Eye (tissue), 1 donor: Measurements from ENCODE around the gene CPT1C.
"Not testable (repeated sequence)": the region's sequence is repeated elsewhere in the genome, so short reads cannot be mapped to it uniquely, and the experiment has no call there.

ENCODE experiments used
- DNase-seq: peaks from one replicate; pipeline ENCODE4 v3.0.0-alpha.2; 2015

CPT1C gene

DNA sequence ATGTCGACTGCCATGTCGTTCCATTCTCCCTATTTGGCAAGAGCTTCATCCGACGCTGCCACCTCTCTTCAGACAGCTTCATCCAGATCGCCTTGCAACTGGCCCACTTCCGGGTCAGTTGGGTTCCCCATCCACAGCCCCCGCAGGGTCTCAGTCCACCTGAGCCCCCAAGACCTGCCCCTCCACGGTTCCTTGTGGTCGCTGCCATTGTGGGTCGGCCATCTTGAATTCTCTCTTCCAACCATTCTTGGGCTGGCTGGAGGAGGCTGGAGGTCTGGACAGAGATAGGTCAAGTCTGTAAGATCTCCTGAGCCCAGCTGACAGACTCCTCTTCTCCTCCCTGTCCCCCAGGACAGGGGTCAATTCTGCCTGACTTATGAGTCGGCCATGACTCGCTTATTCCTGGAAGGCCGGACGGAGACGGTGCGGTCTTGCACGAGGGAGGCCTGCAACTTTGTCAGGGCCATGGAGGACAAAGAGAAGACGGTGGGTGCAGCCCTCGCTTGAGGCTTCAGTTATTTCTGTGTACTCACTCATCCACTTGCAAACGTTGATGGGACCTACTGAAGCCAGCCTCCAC is 19.5 kb downstream of the CPT1C start:
- DNase-seq = no peak

DNA sequence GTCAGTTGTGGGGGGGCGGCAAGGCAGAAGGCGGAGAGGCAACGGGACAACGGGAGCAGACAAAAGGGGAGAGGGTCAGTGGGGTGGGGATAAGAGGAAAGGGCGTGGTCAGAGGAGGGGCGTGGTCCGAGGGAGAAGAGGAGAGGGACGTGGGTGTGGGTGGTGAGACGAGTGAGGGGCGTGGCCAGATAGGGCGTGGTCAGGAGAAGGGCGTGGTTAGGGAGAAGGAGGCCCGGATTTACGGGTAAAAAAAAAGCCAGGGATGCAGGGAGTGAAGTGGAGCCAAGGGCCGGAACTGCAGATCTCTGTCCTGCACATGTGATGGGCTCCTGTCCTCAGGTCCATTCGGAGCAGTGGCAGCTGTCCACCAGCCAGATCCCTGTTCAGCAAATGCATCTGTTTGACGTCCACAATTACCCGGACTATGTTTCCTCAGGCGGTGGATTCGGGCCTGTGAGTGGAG is 21.5 kb downstream of the CPT1C start:
- no peak for DNase-seq

DNA sequence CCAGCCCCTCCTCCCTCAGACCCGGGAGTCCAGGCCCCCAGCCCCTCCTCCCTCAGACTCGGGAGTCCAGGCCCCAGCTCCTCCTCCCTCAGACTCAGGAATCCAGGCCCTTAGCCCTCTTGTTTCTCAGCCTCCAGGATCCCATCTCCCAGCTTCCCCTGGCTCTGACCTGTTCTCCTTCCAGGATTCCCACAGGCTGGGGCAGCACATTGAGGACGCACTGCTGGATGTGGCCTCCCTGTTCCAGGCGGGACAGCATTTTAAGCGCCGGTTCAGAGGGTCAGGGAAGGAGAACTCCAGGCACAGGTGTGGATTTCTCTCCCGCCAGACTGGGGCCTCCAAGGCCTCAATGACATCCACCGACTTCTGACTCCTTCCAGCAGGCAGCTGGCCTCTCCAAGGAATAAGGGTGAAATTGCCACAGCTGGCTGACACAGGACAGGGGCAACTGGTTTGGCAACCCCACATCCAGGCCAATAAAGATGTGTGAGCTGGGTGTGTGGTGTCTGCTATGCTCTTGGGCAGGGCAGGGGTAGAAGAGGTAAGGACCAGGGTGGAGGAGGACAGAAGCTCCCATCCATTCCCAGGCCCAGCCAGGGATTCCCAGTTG is 22.4 kb downstream of the CPT1C start:
- no peak for DNase-seq

DNA sequence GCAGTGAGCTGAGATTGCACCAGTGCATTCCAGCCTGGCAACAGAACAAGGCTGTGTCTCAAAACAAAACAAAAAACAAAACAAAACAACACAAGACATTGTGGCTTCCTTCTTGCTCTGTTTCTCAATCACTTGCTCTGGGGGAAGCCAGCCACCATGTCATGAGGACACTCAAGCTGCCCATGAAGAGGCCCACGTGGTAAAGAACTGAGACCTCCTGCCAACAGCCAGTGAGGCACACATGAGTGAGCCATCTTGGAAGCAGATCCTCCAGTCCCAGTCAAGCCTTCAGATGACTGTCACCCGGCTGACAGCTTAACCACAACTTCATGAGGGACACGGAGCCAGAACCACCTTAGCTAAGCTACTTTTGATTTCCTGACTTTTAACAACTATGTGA is 25.2 kb downstream of the CPT1C start:
- no peak for DNase-seq

DNA sequence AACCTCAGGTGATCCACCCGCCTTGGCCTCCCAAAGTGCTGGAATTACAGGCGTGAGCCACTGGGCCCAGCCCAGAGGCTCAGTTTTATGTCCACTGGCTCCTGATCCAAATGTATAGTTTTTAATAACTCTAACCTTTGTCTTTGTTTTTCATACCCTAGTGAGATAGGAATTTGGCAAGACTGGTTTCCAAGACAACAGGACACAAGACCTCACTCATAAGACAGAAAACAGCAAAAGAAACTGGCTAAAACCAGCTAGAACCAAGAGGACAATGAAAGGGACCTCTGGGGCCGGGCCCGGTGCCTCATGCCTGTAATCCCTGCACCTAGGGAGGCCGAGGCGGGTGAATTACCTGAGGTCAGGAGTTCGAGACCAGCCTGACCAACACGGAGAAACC is 27.6 kb downstream of the CPT1C start:
- DNase-seq = peak; percentile 34

DNA sequence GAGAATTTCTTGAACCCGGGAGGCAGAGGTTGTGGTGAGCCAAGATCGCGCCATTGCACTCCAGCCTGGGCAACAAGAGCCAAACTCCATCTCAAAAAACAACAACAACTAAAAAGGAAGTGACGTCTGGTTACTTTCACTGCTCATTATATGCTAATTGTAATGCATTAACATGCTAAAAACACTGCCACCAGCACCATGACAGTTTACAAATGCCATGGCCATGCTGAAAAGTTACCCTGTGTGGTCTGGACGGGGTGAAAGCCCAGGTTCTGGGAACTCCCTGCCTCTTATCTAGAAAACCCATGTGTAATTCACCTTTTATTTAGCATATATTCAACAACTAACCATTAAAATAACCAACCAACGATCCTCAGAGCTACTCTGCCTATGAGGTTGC is 28.1 kb downstream of the CPT1C start:
- no peak for DNase-seq

DNA sequence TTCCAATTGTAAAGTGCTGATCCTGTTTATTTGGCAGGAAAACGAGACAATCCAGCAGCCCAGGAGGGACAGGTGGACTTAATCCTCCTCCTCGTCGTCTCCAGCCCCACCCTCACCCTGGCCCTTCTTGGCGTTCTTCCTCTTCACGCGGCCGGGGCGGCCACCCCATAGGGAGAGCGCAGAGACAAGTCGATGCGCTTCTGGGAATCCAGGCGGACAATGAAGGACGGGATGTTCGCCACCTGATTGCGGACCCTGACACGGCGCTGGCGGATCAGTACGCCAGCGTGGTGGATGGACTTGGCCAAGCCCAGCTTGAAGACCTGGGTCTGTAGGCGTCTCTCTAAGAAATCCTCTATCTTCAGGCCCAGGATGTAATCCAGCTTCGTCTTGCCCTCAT is 28.5 kb downstream of the CPT1C start:
- not testable (repeated sequence) for DNase-seq

DNA sequence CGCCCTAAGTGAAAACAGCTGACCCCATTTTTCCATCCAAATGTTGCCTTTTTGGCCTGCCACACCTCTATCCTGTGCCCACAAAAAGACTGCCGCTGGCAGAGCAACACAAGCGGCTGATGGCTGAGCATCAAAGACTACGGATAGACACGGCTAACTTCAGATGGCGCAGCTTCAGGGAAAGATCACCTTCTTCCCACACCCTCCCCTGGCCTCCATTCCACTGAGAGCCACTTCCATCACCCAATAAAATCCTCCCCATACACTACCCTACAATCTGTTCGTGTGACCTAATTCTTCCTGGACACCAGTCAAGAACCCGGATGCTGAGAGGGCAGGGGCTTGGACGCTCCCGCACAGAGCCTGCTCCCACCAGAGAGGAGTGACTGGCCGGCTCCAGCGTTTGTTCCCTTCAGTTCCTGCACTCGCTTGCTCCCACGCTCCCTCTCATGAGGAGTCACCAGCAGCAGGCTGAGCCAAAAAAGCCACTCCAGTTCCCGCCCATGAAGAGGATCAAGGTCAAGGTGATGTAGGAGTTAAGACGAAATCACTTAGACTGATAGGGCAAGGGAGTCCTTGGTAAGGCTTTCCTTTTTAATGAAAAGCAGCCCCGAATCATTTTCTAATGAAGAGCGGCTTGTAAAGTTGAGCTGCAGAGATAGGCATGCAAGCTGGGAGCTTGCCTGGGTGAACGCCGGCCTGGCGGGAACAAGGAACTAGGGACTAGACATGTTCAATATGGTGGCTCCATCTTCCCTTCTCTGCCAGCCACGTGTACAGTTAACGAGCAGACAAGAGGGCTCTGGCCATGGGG is 36.5 kb downstream of the CPT1C start:
- DNase-seq = peak; percentile 18

DNA sequence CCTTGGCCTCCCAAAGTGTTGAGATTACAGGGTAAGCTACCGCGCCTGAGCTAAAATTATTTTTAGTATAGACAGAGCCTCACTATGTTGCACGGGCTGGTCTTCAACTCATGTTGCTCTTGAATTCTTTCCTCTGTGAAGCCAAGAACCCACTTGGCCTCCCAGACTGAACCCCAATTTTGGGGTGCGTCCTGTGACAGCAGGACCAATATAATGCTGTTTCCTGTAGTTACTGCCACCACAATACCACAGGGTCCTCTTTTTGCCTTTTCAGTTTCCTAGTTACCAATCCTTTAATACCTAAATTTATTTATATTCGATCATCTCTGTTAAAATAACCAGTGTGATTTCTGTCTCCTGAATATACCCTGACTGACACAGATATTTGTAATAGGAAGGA is 39.2 kb downstream of the CPT1C start:
- DNase-seq = no peak

DNA sequence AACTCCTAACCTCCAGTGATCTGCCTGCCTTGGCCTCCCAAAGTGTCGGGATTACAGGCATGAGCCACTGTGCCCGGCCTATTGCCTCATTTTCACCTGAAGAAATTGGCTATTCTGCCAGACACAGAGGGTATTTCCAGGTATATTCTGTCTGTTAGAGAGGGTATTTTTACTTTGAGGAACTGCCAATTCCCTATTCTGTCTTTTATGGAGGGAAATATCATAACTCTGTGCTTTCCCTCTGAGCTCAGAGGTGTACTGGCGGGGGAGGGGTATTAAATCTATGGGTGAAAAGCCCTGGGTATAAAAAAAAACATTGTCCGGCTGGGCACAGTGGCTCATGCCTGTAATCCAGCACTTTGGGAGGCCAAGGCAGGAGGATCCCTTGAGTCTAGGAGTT is 47.4 kb downstream of the CPT1C start:
- DNase-seq = no peak

DNA sequence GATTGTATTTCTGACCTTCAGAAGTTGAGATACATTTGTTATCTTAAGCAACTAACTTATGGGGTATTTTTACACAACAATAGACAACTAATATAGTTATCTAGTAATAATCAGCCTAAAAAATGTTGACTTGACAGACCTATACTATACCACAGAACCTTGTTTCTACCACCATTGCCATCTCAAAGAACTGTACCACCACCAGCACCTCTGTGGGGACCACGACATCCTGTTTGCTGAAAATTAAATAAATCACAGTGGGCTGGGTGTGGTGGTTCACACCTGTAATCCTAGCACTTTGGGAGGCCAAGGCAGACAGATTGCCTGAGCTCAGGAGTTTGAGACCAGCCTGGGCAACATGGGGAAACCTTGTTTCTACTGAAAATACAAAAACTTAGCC is 48.2 kb downstream of the CPT1C start:
- DNase-seq = no peak

DNA sequence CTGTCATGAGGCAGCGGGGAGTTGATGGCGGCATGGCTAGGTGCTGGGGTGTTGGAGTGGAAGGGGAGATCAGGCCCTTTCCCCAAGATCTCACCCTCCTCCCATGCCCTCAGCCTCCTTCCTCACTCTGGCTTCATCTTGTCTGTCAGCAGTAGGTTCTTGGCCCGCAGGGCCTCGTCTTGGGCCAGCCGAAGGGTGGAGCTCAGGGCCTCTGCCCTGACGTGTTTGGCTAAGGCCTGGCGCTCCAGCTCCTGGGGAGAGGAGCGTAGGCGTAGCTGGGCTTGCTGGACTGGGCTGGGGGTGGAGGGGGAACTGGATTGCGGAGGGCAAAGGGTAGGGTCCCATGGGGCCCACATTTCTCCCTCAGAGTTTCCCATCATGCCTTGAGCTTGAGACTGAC is 49.0 kb downstream of the CPT1C start:
- no peak for DNase-seq

DNA sequence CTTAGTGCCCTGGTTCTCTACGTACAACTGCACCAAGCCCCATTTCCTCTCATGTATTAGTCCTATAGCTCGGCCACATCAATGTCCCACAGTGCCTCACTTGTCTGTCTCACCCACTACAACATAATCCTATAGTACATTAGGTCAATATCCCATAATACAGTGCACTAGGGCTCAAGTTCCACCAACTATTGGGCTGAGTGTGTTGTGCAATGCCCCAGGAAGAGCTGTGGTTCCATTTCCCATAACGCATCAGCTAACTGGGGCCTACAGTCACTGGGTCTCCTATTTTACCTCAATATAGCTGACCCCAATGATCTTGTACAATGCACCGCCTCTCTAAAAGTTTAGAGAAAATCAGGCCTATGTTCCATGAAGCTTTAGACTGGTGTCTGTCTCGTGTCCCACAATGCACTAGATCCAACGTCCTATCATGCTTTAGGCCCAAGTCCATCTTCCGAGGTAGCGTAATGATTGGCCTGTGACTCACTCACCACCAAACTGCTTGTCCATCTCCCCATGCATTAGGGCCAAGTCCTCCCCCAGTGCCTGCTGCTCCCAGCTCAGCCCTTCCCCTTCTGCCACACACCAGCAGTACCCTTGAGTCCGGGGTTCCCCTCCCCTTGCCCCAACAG is 50.4 kb downstream of the CPT1C start:
- no peak for DNase-seq

DNA sequence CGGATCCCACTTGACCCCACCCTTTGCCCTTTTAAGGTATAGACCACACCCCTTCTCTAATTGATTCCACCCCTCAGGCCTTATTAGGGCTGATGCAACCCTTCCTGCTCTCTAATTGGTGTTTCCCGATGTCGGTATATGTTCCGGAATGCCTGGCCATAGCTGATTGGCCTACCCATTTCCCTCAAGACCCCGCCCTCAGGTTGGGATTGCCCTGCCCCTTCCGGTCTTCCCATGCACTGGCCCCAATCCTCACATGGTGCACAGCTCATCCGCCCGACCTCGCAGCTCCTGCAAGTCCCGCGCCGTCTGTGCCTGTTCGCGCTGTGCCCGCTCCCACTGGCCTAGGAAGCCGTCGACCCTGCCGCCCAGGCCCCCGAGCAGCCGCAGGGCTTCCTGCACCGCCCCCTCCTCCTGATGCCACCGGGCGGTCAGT is 54.0 kb downstream of the CPT1C start:
- no peak for DNase-seq

DNA sequence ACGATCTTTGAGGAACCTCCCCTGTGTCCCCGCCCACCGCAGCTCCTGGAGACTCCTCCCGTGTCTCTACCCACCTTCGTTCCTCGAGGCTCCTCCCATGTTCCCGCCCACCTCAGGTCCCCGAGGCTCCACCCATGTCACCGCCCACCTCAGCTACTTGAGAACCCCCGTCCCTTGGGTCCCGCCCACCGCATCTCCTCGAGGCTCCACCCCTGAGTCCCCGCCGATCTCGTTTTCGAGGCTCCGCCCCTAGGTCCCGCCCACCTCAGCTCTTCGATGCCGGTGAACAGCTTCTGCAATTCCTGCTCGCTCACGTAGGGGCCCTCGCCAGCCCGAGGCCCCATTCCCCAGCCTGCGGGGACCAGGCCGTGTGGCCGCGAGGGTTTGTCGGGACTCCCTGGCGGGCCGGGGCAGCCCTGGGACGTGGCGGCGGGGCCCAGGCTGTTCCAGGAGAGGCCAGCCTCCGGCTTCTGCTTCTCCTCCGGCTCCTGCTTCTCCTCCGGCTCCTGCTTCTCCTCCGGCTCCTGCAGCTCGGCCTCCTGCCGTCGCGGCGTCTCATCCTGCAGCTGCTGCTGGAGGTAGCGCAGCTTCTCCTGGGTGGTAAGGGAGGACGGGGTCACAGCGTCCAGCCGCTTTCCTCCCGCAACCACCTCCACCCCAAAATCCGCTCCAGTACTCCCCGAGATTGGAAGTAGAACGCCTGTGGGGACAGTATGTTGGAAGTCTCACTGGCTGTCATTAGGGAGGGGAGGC is 55.5 kb downstream of the CPT1C start:
- DNase-seq = peak; percentile 38

DNA sequence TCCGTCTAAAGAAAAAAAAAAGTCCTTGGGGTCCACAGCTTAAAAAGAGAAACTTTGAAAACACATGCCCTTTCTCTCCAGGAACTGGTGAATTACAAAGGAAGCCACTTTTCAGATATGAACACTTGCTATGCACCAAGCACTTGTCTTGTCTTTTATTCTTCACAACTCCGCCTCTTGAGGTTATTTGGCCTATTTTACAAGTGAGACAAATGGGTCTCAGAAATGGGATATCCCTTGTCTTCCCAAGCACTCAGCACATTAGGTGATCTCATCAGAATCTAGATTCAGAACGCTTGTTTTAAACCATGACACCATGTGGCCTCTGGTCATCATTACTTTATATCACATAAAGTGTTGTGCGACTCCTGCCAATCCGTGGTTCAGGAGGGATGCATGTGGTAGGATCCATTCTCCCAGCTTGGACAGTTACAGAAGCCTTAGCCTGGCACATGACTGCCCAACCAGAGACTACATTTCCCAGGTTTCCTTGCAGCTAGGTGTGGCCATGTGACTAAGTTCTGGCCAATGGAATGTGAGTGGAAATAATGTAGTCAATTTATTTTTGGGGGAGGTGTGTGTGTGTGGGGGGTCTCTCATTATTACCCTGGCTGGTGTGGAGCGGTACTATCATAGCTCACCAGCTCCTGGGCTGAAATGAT is 58.3 kb downstream of the CPT1C start:
- DNase-seq = peak; percentile 19

DNA sequence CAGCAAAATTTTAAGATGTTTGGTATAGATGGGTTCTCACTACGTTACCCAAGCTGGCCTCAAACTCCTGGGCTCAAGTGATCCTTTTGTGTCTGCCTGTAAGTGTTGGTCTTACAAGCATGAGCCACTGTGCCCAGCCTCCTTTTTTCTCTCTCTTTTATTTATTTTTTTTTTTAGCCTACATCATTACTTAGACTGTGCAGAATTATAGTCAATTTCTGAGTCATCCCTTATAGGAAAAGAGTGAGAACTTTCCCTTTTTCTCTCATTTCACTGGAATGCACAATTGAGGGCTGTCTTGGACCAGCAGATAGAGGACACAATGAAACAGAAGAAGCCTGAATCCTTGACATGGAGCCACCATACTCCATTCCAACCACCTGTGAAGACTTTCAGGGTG is 58.9 kb downstream of the CPT1C start:
- no peak for DNase-seq

DNA sequence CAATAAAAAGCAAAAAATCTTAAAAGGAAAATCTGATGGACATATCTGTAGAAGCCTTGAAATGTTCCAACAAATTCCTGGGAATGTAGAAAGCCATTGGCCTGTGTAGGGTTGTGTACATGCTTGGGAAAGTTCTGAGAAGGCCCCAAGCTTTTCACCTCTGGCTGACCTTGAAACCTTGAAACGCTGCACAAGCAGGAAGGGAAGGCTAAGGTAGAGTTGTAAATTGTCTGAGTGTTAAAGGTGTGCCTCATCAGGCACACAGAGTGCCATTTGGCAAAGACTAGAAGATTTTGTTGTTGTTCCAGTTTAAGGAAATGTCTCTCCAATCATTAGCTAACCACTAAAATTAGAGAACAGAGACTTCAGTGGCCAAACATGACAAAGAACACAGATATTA is 61.8 kb downstream of the CPT1C start:
- DNase-seq = no peak

DNA sequence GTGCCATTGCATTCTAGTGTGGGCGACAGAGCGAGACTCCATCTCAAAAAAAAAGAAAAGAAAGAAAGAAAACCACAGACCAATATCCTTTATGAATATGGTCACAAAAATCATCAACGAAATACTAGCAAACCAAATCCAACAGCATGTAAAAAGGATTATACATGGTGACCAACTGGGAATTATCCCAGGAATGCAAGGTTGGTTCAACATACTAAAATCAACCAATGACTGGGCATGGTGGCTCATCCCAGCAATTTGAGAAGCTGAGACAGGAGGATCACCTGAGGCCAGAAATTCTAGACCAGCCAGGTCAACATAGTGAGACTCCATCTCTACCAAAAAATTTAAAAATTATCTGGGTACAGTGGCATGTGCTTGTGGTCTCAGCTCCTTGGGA is 65.0 kb downstream of the CPT1C start:
- DNase-seq = no peak

DNA sequence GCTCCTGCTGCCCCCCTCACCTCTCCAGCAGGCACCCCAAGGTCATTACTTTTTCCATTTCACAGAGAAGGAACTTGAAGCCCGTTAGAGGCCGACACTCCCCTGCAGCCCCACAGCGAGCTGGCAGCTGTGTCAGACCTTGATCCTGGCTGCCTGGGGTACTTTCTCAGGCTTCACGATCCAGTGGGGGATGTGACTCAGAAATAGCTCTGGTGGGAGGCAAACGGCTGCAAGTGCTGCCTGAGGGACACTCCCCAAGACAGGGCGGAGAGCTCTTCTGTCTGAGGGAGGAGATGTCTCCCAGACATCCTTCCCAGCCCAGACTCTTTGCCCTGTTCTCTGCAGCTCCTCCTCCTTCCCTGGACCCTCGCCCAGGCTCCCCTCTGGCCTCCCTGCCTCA is 67.4 kb downstream of the CPT1C start:
- DNase-seq = no peak

DNA sequence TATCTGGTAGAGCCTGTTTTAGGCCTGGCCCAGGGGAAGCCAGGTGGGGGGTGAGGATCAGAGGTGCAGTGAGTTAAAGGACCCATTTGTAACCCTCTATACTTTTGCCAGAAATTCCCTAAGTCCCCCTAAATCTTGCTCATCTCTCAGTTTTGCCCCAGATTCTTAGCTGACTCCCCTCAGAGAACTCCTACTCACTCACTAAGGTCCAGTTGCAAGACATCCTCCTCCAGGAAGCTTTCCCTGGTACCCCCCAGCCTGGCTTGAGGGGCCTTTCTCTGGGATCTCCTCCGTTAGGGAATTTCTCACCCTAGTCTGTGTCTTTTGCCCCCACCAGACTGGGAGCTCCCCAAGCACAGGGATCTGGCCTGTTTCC is 70.3 kb downstream of the CPT1C start:
- no peak for DNase-seq

DNA sequence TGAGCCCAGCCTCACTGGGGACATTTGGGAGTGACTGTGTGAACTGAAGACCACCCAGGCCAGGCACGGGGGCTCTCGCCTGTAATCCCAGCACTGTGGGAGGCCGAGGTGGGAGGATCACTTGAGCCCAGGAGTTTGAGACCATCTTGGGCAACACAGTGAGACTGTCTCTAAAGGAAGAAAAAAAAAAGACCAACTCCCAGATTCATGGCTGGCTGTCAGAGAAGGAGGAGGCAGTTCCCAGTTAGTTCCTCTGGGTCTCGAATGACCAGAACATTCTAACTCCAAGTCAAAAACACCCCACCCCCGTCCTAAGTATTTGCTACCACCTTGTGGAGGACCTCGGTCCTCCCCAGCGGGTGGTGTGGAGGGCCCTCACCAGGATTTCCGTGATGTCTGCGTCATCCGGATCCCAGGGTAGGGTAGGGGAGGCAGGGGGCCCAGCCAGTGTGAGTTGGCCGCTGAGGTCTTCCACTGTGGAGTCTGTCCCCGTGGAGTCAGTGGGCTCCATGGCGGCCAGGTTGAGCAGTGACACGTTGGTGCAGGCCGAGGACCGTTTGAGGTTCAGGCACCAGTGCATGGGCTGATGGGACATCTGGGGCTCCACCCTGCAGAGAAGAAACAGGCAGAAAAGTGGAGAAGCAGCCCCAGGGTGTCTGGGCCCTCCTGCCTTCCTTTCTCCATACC is 70.9 kb downstream of the CPT1C start:
- no peak for DNase-seq
